KMS-11 (cell line): ENCODE measurements around the gene SH3BP1.

ENCODE experiments used
- H2AFZ ChIP-seq: fragments of 200-600 bp; sonication (generic); 2 replicates; pipeline ENCODE4 v1.6.1; 2016; ENCODE audit warnings: antibody characterized with exemption, mixed run types, low read depth
- H3K27ac ChIP-seq: fragments of 200-600 bp; sonication (generic); 2 replicates; pipeline ENCODE4 v1.6.1; 2016; ENCODE audit warnings: mild to moderate bottlenecking, mixed run types
- H3K27me3 ChIP-seq: fragments of 200-600 bp; sonication (generic); 2 replicates; pipeline ENCODE4 v1.6.1; 2017; ENCODE audit warnings: mild to moderate bottlenecking, low read depth, mixed run types, moderate library complexity; ENCODE audit not compliant: insufficient read depth
- H3K36me3 ChIP-seq: fragments of 200-600 bp; sonication (generic); 2 replicates; pipeline ENCODE4 v1.6.1; 2017; ENCODE audit warnings: mild to moderate bottlenecking, mixed run types; ENCODE audit not compliant: insufficient read depth
- H3K4me1 ChIP-seq: fragments of 200-600 bp; sonication (generic); 2 replicates; pipeline ENCODE4 v1.6.1; 2016; ENCODE audit warnings: mild to moderate bottlenecking, low read depth, mixed run types; ENCODE audit not compliant: poor library complexity, severe bottlenecking
- H3K4me2 ChIP-seq: fragments of 200-600 bp; sonication (generic); 2 replicates; pipeline ENCODE4 v1.7.0; 2016; ENCODE audit warnings: mild to moderate bottlenecking, mixed run types
- H3K4me3 ChIP-seq: fragments of 200-600 bp; sonication (generic); IDR thresholded peaks from 2 replicates; pipeline ENCODE4 v1.6.1; 2017; ENCODE audit warnings: low read depth, low read length, mixed read lengths; ENCODE audit not compliant: insufficient read depth
- H3K79me2 ChIP-seq: fragments of 200-600 bp; sonication (generic); 2 replicates; pipeline ENCODE4 v1.6.1; 2016; ENCODE audit warnings: low read depth, mixed run types; ENCODE audit not compliant: insufficient read depth
- H3K9ac ChIP-seq: fragments of 200-600 bp; sonication (generic); 2 replicates; pipeline ENCODE4 v1.6.1; 2016; ENCODE audit warnings: mild to moderate bottlenecking, mixed run types
- H4K20me1 ChIP-seq: fragments of 200-600 bp; sonication (generic); 2 replicates; pipeline ENCODE4 v1.6.1; 2016; ENCODE audit warnings: mild to moderate bottlenecking, mixed run types; ENCODE audit not compliant: insufficient read depth
- TF ChIP-seq, protein P1 (sequence below): fragments of 200-600 bp; sonication (generic); conservative IDR thresholded peaks from 2 replicates; pipeline ENCODE4 v1.6.1; 2017; ENCODE audit warnings: low read depth, mild to moderate bottlenecking, antibody characterized with exemption, low read length, moderate library complexity, mixed read lengths

The SH3BP1 gene

DNA sequence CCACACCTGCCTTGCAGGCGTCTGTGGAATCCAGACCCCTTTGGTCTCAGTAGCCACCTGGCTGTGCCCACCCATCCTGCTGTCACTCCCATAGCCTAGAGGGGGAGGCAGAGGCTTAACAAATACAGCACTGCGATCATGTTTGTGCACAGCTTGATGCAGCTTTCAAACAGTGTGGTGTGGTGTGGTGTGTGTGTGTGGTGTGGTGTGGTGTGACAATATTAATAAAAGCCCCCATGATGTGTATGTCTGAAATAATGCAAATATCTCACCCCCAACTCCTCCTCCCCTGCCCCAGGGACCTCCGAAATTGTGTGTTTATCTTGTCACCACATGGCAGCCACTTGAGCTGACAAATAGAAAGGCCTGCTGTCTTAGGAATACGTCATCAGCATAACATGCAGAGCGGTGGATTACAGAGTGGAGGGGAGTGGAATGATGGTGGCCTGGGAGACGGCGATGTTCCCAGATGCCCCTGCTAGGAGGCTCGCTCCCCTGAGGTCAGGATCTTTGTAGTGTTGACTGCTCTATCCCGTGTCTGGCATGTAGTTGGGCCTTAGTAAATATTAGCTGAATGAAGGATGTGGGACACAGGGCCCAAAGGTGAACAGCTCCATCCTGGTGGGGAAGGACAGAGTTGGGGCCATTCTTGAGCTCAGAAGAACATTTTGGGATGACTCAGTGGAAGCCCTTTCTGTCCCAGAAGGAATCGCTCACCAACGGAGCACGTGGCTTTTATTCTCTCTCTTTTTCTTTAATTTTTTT, 21.9 kb downstream of the SH3BP1 start:
- Histone ChIP-seq H3K4me2 (peak overlapping the region; percentile 95; the same call in 1 of the 2 replicates), H3K36me3 (no peaks in the 10 kb centered on the region), H3K27me3 (no peaks in the 10 kb centered on the region), H2AFZ (no peak overlapping the region), H3K79me2 (peaks cover 49% of the 10 kb centered on the region), H3K27ac (no peak overlapping the region), H3K4me3 (no peak overlapping the region), H3K9ac (no peak overlapping the region), H3K4me1 (peaks cover 22% of the 10 kb centered on the region), H4K20me1 (peaks cover 7% of the 10 kb centered on the region)
- TF ChIP-seq, protein P1, sequence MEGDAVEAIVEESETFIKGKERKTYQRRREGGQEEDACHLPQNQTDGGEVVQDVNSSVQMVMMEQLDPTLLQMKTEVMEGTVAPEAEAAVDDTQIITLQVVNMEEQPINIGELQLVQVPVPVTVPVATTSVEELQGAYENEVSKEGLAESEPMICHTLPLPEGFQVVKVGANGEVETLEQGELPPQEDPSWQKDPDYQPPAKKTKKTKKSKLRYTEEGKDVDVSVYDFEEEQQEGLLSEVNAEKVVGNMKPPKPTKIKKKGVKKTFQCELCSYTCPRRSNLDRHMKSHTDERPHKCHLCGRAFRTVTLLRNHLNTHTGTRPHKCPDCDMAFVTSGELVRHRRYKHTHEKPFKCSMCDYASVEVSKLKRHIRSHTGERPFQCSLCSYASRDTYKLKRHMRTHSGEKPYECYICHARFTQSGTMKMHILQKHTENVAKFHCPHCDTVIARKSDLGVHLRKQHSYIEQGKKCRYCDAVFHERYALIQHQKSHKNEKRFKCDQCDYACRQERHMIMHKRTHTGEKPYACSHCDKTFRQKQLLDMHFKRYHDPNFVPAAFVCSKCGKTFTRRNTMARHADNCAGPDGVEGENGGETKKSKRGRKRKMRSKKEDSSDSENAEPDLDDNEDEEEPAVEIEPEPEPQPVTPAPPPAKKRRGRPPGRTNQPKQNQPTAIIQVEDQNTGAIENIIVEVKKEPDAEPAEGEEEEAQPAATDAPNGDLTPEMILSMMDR: no peak; the same call in 1 of the 2 replicates

DNA sequence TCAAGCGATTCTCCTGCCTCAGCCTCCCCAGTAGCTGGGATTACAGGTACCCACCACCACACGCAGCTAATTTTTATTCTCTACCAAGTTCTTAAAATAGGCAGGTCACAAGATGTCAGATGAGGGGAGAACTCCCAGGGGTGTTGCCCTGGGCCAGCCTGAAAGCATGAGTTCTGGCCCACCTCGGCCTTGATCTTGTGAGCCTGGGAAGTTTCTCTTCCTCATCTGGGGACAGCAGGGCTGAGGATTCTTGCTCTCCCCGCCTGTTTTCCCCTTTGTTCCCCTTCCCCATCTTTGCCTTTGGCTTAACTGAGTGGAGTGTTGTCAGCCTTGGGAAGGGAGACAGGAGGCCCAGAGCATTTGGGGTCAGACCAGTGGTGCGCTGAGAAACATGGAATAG, 22.6 kb downstream of the SH3BP1 start:
- Histone ChIP-seq H2AFZ (no peak overlapping the region), H3K27me3 (no peaks in the 10 kb centered on the region), H3K9ac (no peak overlapping the region), H3K4me1 (peaks cover 22% of the 10 kb centered on the region), H4K20me1 (peaks cover 7% of the 10 kb centered on the region), H3K36me3 (no peaks in the 10 kb centered on the region), H3K4me3 (no peak overlapping the region), H3K4me2 (no peak overlapping the region), H3K27ac (no peak overlapping the region), H3K79me2 (peaks cover 49% of the 10 kb centered on the region)
- TF ChIP-seq, protein P1: no peak

DNA sequence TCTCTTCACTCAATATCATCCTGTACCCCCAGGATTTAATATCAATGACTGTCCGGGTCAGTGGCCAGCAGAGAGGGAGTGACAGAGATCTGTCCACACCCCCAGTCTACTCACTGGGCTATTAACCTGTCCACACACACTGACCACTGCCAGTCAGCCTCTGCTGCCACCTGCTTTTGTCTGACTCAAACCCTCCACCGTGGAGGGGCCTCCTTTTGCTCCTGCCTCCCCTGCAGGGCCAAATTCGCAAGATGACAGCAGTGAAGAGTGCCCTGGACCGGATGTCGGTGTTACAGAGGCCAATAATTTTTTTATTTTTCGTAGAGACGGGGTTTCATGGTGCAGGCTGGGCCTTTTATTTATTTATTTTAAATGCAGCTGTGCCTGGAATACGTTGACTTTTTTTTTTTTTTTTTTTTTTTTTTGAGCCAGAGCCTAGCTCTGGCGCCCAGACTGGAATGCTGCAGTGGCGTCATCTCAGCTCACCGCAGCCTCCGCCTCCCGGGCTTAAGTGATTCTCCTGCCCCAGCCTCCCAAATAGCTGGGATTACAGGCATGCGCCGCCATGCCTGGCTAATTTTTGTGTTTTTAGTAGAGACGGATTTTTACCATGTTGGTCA, 24.2 kb downstream of the SH3BP1 start:
- Histone ChIP-seq H3K4me3 (no peak overlapping the region), H3K4me1 (peaks cover 14% of the 10 kb centered on the region), H3K27ac (no peak overlapping the region), H3K4me2 (no peak overlapping the region), H3K9ac (no peak overlapping the region), H4K20me1 (peaks cover 7% of the 10 kb centered on the region), H2AFZ (no peak overlapping the region), H3K27me3 (no peaks in the 10 kb centered on the region), H3K36me3 (no peaks in the 10 kb centered on the region), H3K79me2 (peaks cover 49% of the 10 kb centered on the region)
- TF ChIP-seq, protein P1: no peak

DNA sequence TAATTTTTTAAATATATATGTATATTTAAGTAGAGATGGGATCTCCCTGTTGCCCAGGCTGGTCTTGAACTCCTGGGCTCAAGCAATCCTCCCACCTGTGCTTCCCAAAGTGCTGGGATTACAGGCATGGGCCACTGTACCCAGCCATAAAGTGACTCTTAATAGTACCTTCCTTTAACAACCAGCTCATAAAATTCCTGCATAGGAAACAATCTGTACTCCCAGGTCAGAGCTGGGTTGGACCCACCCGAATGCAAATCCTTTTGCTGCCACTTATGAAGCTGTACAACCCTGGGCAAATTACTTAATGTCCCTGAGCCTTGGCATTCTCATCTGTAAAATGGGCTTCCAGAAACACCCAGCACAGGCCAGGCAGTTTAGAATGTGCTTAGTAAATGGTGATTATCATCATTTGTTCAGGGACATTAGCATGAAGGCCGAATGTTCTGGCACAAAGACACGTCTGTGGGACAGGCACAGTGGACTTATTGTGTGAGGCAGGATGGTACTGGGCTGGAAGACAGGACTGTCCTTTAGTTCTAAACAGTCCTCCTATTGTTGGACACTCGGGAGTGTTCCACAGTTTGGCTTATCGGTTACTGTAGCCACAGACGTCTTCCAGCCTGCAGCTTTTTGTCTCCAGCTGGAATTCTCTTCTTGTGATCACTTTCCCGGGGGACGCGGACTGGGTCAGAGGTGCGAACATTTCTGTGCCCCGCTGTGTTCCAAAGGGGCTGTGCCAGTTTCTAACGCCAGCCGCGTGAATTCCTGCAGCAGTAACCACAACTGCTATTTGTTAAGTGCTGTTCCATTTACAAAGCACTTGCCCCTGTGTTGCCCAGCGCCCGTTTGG, 25.0 kb downstream of the SH3BP1 start:
- H3K27ac ChIP-seq: no peak overlapping the region
- H2AFZ ChIP-seq: no peak overlapping the region
- no peak overlapping the region for H3K4me3 ChIP-seq
- H4K20me1 ChIP-seq: peaks cover 7% of the 10 kb centered on the region
- no peaks in the 10 kb centered on the region for H3K36me3 ChIP-seq
- no peak overlapping the region for H3K4me2 ChIP-seq
- no peaks in the 10 kb centered on the region for H3K27me3 ChIP-seq
- peaks cover 44% of the 10 kb centered on the region for H3K79me2 ChIP-seq
- H3K4me1 ChIP-seq: peaks cover 14% of the 10 kb centered on the region
- H3K9ac ChIP-seq: no peak overlapping the region
- TF ChIP-seq, protein P1: no peak
